Activated CD8-positive, alpha-beta T cell treated with anti-CD3 and anti-CD28 coated beads, Interleukin-2, amount 10 ng/mL, durations not matched to agents 7 days and 5 days (primary cell): ENCODE measurements around the gene PYGO2. TPM values are rescaled to one million over a fixed set of nuclear protein-coding genes. Genes with fewer than 3 reads are reported as not detected.

Source experiments
- ATAC-seq: fragments of 150-1000 bp; cut with Tn5 transposase; one replicate; pipeline ENCODE4 v1.10.0; 2021; ENCODE audit warnings: moderate library complexity
- CTCF ChIA-PET: fragments of 350-600 bp; sonication (Branson Sonifier 250); formaldehyde crosslinking; loops from one replicate; lab custom pipeline; 2021; ENCODE audit warnings: antibody characterized with exemption; lab: Charles Lee
- POLR2A ChIA-PET: fragments of 350-600 bp; sonication (Branson Sonifier 250); formaldehyde crosslinking; loops from one replicate; lab custom pipeline; 2021; ENCODE audit warnings: antibody characterized with exemption; lab: Charles Lee
- DNase-seq: peaks from one replicate; pipeline ENCODE4 v3.0.0-alpha.2; 2020
- H3K27ac Mint-ChIP-seq: one replicate; pipeline ENCODE4 v1.8.0; 2021; ENCODE audit warnings: mild to moderate bottlenecking, mixed read lengths
- H3K27me3 Mint-ChIP-seq: one replicate; pipeline ENCODE4 v1.8.0; 2021; ENCODE audit warnings: low read depth, mixed read lengths
- H3K36me3 Mint-ChIP-seq: one replicate; pipeline ENCODE4 v1.8.0; 2021; ENCODE audit warnings: low read depth, mixed read lengths
- H3K4me1 Mint-ChIP-seq: one replicate; pipeline ENCODE4 v1.8.0; 2021; ENCODE audit warnings: low read depth, mixed read lengths
- H3K4me3 Mint-ChIP-seq: one replicate; pipeline ENCODE4 v1.8.0; 2021; ENCODE audit warnings: mild to moderate bottlenecking, mixed read lengths
- H3K9me3 Mint-ChIP-seq: one replicate; pipeline ENCODE4 v1.8.0; 2022; ENCODE audit warnings: mixed read lengths; ENCODE audit not compliant: insufficient read depth
- total RNA-seq, 2 experiments: library from RNA; stranded (reverse); gene quantifications; one replicate each; pipeline ENCODE4 v1.2.3, GENCODE V29; 2021

The PYGO2 gene
- total RNA-seq, 2 experiments from 2014 or later = 40.2 to 43.9 TPM

- Mint-ChIP-seq H3K4me1 (peaks cover 63% of the 10 kb centered on the region), H3K27me3 (no peaks in the 10 kb centered on the region), H3K36me3 (peaks cover 7% of the 10 kb centered on the region), H3K27ac (peak overlapping the region; percentile 95), H3K9me3 (no peaks in the 10 kb centered on the region), H3K4me3 (peak overlapping the region; percentile 22)
- DNase-seq (no peak), ATAC-seq (no peak)
- CTCF ChIA-PET = interaction anchor here (0.9 to 3.1 kb wide), 3 partner anchors 12 to 202 kb away, joined by 3 to 38 read pairs (median 4); no protein-coding TSS in a partner anchor
- POLR2A ChIA-PET = interaction anchor here (1.8 to 2.1 kb wide), 2 partner anchors 11 to 30 kb away, joined by 4 to 8 read pairs; partner anchors contain the start of gene CKS1B
These were observed 43.8 kb upstream of the PYGO2 start for GRCh38 chr1:155005076-155006011.

DNA sequence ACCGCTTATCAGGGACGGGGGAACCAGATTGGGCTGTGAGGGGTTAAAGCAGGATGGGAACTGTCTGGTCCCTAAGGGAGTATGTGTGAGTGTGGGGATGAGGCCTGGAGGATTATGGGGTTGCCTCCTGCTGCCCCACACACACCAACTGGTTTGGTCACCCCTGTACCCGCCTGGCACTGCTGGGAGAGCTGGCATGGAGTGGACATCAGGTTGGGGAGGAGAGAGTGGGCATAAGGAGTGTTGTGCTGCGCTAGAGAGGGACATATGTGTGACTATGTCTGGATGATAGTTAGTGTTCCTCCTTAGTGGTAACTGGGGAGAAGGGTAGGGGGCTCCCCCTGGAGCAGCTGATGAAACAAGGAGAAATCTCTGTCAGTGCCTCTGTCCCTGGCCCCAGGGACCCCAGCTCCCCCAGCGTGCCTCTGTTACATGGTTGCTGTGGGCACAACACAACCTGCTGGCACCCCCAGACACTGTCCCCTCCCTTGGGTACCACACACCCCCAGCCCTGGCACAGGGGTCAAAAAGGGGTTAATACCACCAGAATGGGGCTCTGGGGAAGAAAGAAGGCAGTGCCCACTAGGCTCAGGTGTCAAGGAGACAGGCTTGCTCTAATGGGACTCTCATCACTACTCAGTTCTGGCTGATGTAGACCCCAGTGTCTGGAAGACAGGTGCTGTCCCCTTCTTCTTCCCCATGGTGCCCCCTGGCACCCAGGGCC is 42.9 kb upstream of the PYGO2 start:
- no peaks in the 10 kb centered on the region for H3K9me3 Mint-ChIP-seq
- no peak for DNase-seq
- no peak for ATAC-seq
- peaks cover 63% of the 10 kb centered on the region for H3K4me1 Mint-ChIP-seq
- CTCF ChIA-PET = interaction anchor here (1.4 kb wide), 1 partner anchor 13 kb away, joined by 9 read pairs; no protein-coding TSS in a partner anchor
- POLR2A ChIA-PET = interaction anchor here (2.1 kb wide), 1 partner anchor 29 kb away, joined by 8 read pairs; the partner anchor contains the start of gene CKS1B
- H3K27ac Mint-ChIP-seq = peak overlapping the region; percentile 85
- peak overlapping the region; percentile 93 for H3K4me3 Mint-ChIP-seq
- H3K27me3 Mint-ChIP-seq = no peaks in the 10 kb centered on the region
- peaks cover 7% of the 10 kb centered on the region for H3K36me3 Mint-ChIP-seq

- H3K27me3 Mint-ChIP-seq = no peaks in the 10 kb centered on the region
- ChIA-PET CTCF (interaction anchor here (1.0 to 1.4 kb wide), 2 partner anchors 13 to 27 kb away, joined by 3 to 9 read pairs; no protein-coding TSS in a partner anchor), POLR2A (interaction anchor here (1.8 to 2.1 kb wide), 2 partner anchors 21 to 29 kb away, joined by 6 to 8 read pairs; partner anchors contain the start of genes CKS1B and FLAD1)
- peak overlapping the region; percentile 87 for H3K27ac Mint-ChIP-seq
- DNase-seq = no peak
- no peaks in the 10 kb centered on the region for H3K9me3 Mint-ChIP-seq
- peaks cover 62% of the 10 kb centered on the region for H3K4me1 Mint-ChIP-seq
- ATAC-seq = no peak
- peak overlapping the region; percentile 93 for H3K4me3 Mint-ChIP-seq
- H3K36me3 Mint-ChIP-seq = peaks cover 7% of the 10 kb centered on the region
These were observed 42.3 kb upstream of the PYGO2 start for GRCh38 chr1:155003766-155004351.

DNA sequence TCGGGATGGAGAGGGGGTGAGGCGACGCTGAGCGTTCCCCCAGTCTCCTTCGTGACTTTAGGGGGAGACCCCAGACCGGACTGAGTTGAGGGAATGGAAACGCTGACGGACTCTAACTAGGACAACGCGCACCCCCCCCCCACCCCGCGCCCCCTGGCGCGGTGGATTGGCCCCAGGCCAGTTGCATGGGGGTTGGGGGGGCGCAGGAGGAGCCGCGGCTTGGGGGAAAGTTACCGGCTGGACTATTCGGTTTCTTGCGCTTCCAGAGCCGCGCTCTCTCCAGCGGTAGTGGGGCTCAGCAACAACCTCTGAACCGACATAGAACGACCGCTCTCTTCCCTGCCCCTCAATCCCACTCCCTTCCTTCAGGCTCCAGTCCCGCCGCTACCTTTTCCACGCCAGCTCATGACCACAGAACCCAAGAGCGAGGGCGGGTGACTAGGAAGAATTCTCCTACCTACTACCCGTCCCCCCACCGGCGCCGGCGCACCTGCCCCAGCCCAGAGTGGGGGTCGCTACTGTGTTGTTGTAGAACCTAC is 41.7 kb upstream of the PYGO2 start:
- H3K36me3 Mint-ChIP-seq = peaks cover 7% of the 10 kb centered on the region
- ChIA-PET CTCF (interaction anchor here (1.0 to 7.9 kb wide), 3 partner anchors 14 to 27 kb away, joined by 3 to 139 read pairs (median 9); partner anchors contain the start of gene FLAD1), POLR2A (interaction anchor here (0.6 to 2.1 kb wide), 3 partner anchors 20 to 72 kb away, joined by 3 to 8 read pairs (median 6); partner anchors contain the start of genes CKS1B and FLAD1)
- no peaks in the 10 kb centered on the region for H3K9me3 Mint-ChIP-seq
- DNase-seq = no peak
- H3K4me3 Mint-ChIP-seq = peak overlapping the region; percentile 93
- H3K4me1 Mint-ChIP-seq = peaks cover 61% of the 10 kb centered on the region
- no peaks in the 10 kb centered on the region for H3K27me3 Mint-ChIP-seq
- peak overlapping the region; percentile 87 for H3K27ac Mint-ChIP-seq
- ATAC-seq = no peak

DNA sequence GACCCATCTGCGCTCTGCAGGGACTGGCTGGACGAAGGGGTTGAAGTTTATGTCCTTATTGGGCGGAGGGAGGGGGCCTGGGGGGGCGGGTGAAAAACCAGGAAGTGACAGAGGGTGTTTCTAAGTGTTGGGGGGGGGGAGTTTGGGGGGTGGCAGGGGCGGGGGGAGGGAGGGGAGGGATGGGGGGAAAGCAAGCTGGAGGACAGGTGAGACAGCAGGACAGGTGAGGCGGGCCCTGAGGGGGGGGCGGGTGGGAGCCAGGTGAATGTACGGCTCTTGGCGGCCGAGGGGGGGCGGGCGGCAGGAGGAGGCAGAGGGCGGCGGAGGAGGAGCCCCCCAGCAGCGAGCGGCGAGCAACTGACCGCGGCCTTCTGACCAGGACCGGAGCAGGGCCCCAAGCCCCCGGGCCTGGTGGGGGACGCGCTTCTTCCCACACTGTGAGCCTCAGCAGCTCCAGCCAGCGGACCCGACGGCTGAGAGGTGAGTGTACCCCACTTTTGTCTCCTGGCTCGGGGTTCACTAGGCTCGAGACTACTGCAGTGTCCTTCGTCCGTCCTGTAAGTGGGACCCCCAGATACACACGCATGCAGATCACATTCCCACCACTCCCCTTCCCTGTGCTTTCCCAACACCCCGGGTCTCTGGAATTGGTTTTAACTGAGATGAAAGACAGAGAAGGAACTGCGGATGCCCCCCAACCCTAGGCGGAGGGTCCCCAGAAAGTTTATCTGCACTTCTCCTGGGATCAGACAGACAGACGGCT is 41.1 kb upstream of the PYGO2 start, which contains the start of gene ZBTB7B:
Gene ZBTB7B, plus strand, starts transcription at position 339 of the 763 bp plus-strand sequence. CDS start 11,859 bp downstream, outside the sequence.
- H3K4me1 Mint-ChIP-seq = peaks cover 62% of the 10 kb centered on the region
- H3K36me3 Mint-ChIP-seq = peaks cover 7% of the 10 kb centered on the region
- peak within 1 kb of the TSS; percentile 93 for H3K4me3 Mint-ChIP-seq
- ATAC-seq (peak; percentile 0), DNase-seq (no peak)
- peak within 1 kb of the TSS; percentile 97 for H3K27ac Mint-ChIP-seq
- H3K9me3 Mint-ChIP-seq = no peaks in the 10 kb centered on the region
- no peaks in the 10 kb centered on the region for H3K27me3 Mint-ChIP-seq
- CTCF ChIA-PET = interaction anchor here (4.2 to 7.9 kb wide), 3 partner anchors 15 to 59 kb away, joined by 18 to 139 read pairs (median 71); partner anchors contain the start of gene FLAD1
- POLR2A ChIA-PET = interaction anchor here (0.6 to 2.1 kb wide), 3 partner anchors 20 to 72 kb away, joined by 3 to 8 read pairs (median 6); partner anchors contain the start of genes CKS1B and FLAD1

GRCh38 chr1:155001675-155002463 is 40.3 kb upstream of the PYGO2 start:
- ChIA-PET POLR2A (interaction anchor here (0.7 to 1.8 kb wide), 3 partner anchors 9 to 46 kb away, joined by 4 to 6 read pairs (median 4); partner anchors contain the start of genes FLAD1 and PBXIP1), CTCF (interaction anchor here (0.9 to 7.9 kb wide), 8 partner anchors 11 to 1343 kb away, joined by 3 to 139 read pairs (median 18); partner anchors contain the start of genes FLAD1, PBXIP1 and PYGO2)
- Mint-ChIP-seq H3K4me3 (peak overlapping the region; percentile 86), H3K36me3 (peaks cover 7% of the 10 kb centered on the region), H3K9me3 (no peaks in the 10 kb centered on the region), H3K4me1 (peaks cover 62% of the 10 kb centered on the region), H3K27ac (peak overlapping the region; percentile 97), H3K27me3 (no peaks in the 10 kb centered on the region)
- ATAC-seq (peak; percentile 76), DNase-seq (peak; percentile 100)

- Mint-ChIP-seq H3K4me3 (peak overlapping the region; percentile 86), H3K27me3 (no peaks in the 10 kb centered on the region), H3K4me1 (peaks cover 57% of the 10 kb centered on the region), H3K27ac (peak overlapping the region; percentile 79), H3K9me3 (no peaks in the 10 kb centered on the region), H3K36me3 (peaks cover 6% of the 10 kb centered on the region)
- no peak for DNase-seq
- ChIA-PET POLR2A (interaction anchor here (0.7 to 1.2 kb wide), 3 partner anchors 9 to 65 kb away, joined by 4 read pairs; partner anchors contain the start of genes PBXIP1 and PMVK), CTCF (interaction anchor here (0.9 to 7.9 kb wide), 8 partner anchors 11 to 1342 kb away, joined by 3 to 139 read pairs (median 18); partner anchors contain the start of genes FLAD1, PBXIP1 and PYGO2)
- ATAC-seq = no peak
These were observed 39.8 kb upstream of the PYGO2 start for GRCh38 chr1:155001425-155001674.

DNA sequence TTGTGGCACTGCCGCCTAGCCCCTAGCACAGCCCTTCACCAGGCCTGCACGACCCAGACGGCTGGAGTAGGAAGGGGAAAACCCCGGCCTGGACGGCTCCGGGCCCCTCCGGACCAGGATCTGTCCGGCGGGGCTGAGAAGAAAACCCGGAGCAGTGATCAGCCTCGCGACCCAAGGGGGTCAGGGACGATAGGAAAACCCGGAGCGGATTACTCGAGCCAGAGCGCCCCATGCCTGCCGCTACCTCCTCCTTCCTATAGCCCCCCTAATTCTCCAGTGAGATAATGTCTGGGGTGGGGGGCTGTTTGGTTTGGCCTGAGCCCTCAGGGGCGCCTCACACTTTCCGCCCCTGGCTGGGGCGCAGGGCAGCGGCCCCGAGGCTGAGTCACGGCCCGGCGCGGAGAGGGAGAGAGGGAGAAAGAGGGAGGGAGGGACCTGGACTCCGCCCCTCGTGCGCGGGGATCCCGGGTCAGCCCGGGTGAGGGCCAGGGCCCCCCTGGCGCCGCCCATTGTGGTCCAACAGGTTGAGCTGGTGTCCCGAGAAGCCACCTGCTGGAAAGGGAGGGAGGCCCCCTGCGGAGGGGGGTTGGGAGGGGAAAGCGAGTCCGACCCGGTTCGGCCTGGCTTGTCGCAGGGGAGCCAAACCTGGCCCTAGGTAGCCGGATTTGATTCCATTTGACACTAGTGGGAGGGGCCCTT is 39.3 kb upstream of the PYGO2 start:
- Mint-ChIP-seq H3K9me3 (no peaks in the 10 kb centered on the region), H3K4me1 (peaks cover 53% of the 10 kb centered on the region), H3K36me3 (peaks cover 4% of the 10 kb centered on the region), H3K4me3 (peak overlapping the region; percentile 86), H3K27ac (peak overlapping the region; percentile 79), H3K27me3 (no peaks in the 10 kb centered on the region)
- ChIA-PET POLR2A (interaction anchor here (0.7 to 2.1 kb wide), 4 partner anchors 10 to 64 kb away, joined by 4 to 11 read pairs (median 4); partner anchors contain the start of genes PBXIP1 and PMVK), CTCF (interaction anchor here (0.9 to 7.9 kb wide), 15 partner anchors 12 to 1342 kb away, joined by 3 to 139 read pairs (median 13); partner anchors contain the start of genes ADAM15, FLAD1, PBXIP1 and PYGO2)
- DNase-seq (peak; percentile 84), ATAC-seq (peak; percentile 64)

- no peaks in the 10 kb centered on the region for H3K9me3 Mint-ChIP-seq
- H3K27ac Mint-ChIP-seq = peak overlapping the region; percentile 85
- peak overlapping the region; percentile 86 for H3K4me3 Mint-ChIP-seq
- no peak for DNase-seq
- peaks cover 4% of the 10 kb centered on the region for H3K36me3 Mint-ChIP-seq
- peaks cover 50% of the 10 kb centered on the region for H3K4me1 Mint-ChIP-seq
- POLR2A ChIA-PET = interaction anchor here (0.7 to 2.1 kb wide), 4 partner anchors 23 to 64 kb away, joined by 3 to 11 read pairs (median 6); partner anchors contain the start of genes PBXIP1, PMVK and PYGO2
- CTCF ChIA-PET = interaction anchor here (0.9 to 7.9 kb wide), 16 partner anchors 12 to 332 kb away, joined by 3 to 139 read pairs (median 14); partner anchors contain the start of genes ADAM15, CKS1B, FLAD1 and PBXIP1
- H3K27me3 Mint-ChIP-seq = no peaks in the 10 kb centered on the region
- ATAC-seq = no peak
These were observed 38.8 kb upstream of the PYGO2 start for GRCh38 chr1:155000411-155000725.
